HG03469 (cell line): ENCODE results near the gene SH3RF2.

Experiments
- ATAC-seq: cut with Tn5 transposase; IDR thresholded peaks from one replicate; pipeline ENCODE4 v1.9.1; 2021; ENCODE audit warnings: mild to moderate bottlenecking, moderate library complexity, moderate number of reproducible peaks; ENCODE audit not compliant: unreplicated experiment

Gene SH3RF2

DNA sequence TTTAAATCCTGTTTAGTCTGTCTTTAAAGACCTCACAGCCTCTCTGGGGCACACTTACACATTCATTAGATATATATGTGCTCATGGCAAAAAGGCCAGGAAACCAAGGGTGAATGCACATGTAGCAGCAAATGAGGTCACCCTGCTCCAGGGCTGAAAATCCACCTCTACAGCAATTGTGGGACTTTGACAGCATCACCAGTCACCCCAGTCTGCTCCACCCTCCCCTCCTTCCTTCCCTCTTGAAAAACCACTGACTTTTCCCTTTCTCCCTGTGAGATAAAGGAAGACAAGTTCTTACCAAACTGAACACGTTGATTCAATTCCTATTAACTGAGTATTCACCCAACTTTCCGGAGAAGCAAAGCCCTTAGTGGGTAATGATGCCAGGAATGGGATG, 15.2 kb upstream of the SH3RF2 start:
- ATAC-seq: no peak

DNA sequence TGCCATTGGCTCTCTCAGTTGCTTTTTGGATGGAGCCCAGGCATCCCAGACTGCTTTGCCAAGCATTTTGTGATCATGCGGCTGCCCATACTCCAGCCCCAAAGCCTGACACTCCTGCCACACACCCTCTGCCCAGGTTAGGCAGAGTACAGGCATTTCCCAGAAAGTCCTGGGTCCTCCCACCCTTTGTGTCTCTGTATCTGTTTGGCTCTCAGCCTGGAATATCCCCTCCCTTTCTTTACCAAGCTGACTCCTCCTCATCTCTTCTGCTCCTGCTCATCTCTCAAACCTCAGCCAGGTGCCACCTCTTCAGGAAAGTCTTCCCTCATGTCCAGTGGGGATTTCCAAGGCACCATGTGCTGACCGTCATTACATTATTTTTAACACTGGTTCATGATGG, 14.3 kb upstream of the SH3RF2 start:
- ATAC-seq: no peak

DNA sequence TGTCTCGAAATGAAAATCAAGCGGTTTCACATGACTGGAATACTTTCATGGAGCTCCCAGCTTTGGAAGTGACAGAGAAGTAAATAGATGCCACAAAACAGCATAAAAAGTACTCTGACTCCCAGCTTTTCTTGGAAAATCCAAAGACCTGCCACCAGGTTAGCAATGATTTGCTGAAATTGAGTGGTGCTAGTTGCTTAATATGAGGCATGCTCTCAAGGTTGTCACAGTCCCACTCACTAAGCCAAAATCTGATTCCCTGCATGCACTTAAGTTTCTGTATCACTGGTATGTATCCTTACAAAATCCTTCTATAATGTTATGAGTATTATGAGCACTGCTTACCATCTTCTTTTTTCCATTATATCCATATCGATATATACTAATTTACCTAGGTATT, 13.0 kb upstream of the SH3RF2 start:
- ATAC-seq: no peak

DNA sequence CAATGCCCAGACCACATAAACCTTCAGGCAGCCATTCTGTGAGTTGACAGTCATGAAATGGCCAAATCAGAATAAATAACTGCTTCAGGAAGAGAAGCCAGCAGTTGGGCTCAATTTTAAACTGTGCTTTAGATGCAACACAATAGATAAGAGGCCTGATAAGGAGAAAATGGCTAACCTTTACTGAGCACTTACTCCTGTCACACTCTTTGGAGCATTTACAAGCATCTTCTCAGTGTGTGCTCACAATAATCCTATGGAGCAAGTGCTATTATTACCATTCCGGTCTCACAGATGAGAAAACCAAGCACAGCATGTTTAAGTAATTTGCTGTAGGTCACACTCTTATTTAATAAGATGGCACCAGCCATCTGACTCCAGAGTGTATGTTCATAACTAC, 11.5 kb upstream of the SH3RF2 start:
- ATAC-seq: no peak

DNA sequence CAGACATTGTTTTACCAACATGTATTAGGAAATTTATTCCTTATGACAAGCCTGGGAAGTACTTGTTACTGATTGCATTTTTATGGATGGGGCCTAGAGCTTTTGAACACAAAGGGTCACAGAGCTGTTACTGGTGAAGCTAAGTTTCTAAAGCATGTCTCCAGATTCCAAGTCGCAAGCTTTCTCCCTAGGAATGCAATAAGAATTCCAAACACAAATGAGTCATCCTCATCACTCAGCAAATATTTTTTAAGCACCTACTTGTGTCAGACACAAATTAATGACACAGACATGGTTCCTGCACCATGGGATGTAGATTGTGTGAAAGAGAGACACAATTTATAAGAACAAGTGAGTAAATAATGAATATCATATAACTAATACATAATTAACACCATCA, 11.0 kb upstream of the SH3RF2 start:
- no peak for ATAC-seq

DNA sequence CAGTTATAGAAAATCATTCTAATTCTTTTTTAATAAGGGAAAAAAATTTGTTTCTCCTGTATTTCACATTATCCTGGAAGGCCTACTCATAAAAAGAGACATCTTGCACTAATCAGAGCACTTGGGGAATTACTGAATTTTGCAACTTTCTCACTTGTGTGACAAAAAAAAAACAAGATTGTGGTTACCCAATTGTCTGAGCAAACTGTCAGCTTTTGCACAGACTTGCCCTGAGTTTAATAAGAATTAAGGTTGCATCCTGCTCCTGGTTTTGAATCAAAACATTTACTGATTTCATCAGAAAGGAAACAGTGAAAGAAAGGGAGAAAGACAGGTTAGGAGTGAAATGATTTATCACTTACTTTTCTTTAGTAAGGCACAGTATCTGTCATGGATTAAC, 10.6 kb upstream of the SH3RF2 start:
- ATAC-seq: no peak

DNA sequence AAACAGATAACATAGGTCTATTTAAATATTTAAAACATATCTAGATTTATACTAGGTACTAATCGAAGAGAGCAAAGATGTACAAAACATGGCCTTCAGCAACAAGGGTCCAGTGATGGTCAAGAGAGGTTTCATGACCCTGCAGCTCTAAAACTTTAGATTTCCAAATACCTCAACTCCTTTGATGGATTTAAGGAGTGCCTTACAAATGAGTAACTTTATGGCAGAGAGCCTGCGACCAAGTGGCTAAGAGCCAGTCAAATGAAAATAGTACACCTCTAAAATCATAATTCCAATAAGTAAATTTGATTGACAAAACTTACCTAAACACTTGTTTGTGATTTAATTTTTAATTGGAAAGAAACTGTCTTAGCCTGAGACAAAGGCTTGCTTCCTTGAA, 4.7 kb upstream of the SH3RF2 start:
- ATAC-seq: no peak

DNA sequence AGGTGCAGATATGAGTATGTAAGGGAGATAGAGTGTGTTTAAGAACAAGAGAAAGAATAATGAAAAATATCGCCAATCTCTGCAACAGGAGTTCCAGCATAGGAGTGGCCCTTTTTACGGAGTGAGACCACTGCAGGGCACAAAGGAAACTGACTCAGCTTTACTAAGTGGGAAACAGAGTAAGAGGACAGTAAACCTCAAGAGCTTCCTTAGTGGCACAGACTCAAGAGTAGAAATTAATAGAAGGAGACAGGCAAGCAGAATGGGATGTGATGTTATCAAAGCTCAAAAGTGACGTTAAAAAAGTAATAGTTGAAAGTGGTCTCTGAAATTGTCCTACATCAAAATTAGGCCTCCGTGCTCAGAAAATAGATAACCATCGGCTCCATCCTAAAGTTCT, 2.1 kb upstream of the SH3RF2 start:
- no peak for ATAC-seq

DNA sequence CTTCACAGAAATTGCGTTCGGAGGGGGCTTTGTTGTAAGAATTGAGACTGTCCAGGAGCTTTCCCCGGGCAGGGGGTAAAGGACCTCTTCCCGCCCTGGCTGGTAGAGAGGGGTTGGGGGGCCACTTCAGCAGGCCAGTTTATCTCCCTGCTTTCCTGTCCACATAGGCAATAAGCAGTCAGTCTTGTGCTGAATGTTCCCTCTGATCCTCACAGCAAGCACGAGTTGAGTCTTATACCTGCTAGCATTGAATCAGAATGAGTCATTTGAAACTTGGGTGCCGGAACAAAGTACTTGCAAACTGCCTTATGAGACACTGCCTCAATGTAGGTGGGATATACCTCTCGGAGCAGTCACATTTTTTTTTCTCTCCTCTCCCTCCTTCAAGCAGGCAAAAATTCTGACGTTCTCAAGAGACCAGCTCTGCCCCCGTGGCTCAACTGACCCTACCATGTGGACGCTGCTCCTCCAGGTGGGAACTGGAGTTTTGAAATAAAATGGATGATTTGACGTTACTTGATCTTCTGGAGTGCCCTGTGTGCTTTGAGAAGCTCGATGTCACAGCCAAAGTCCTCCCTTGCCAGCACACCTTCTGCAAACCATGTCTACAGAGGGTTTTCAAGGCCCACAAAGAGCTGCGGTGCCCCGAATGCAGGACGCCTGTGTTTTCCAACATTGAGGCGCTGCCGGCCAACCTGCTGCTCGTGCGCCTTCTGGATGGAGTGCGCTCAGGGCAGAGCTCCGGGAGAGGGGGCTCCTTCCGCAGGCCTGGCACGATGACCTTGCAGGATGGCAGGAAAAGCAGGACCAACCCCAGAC, 1.3 kb downstream of the SH3RF2 start:
- ATAC-seq: no peak

DNA sequence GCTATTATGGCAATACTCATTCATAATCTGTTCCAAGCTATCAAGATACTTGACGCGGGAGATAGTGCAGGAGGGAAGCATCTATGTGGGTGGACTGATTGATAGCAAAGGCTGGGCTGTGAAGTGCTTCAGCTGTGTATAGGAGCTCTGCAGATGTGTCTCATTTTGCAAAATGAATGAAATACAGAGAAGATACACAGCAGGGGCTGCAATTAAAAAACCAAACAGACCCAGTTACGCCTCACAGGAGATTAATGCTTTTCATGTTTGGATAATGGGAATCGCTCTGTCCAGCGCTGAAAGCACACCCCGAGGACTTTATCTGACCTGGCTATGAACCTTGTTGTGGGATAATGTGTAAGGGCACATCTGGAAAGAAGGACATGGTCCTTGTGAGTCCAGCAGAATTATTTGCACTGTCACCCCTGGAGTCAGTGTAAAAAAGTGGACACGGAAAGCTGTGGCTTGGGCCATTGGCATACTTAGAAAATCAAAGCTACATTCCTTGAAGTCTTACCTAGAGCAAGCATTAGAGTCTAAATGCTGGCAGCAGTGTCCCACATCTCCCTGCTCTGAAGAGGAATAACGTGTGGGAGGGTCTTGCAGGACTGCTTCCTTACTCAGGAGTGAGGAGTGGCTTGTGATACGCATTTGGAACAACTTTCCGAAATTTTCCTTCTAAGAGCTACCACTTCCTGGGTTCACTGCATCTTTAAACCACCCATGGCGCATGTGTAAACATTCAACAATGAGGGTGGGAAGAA, 2.6 kb downstream of the SH3RF2 start:
- no peak for ATAC-seq

DNA sequence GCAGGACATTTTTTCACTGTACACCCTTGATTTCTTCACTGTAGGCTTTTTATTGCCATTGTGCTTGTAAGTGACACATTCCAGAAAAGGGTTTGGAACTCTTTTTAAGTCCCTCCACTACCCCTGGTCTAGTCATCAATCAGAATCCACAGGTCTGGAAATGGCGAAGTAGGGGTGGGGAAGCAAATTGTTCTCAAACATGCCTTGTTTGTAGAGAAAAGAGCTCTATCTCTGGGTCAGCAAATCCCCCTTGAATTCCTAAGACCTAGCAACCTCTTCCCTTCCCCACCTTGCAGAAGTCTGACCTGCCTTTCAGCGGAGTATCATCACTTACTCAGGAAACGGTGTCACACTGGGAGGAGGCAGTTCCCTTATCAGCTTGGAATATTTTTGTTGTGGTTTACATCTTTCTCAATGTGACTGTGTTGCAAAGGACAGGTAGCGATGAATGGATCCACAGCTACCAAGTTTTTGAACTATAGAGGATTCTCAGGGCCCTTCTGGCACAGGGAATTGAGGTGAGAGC, 3.2 kb downstream of the SH3RF2 start:
- ATAC-seq: no peak

DNA sequence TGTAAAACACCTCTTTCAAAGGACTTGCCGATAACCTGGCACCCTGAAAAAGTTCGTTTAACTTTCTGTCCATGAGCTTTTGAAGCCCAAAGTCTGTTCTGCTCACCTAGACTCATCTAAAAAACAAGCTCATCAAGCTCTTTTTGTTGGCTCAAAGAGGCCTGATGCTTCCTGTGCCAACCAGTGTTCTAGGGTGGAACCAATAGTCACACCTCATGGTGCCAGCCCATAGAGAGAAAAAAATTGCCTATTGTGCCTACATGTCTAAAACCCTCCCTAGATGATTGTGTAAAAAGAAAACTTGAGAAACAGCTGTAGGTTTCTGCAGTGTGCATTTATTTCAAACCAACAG, 4.7 kb downstream of the SH3RF2 start:
- no peak for ATAC-seq

DNA sequence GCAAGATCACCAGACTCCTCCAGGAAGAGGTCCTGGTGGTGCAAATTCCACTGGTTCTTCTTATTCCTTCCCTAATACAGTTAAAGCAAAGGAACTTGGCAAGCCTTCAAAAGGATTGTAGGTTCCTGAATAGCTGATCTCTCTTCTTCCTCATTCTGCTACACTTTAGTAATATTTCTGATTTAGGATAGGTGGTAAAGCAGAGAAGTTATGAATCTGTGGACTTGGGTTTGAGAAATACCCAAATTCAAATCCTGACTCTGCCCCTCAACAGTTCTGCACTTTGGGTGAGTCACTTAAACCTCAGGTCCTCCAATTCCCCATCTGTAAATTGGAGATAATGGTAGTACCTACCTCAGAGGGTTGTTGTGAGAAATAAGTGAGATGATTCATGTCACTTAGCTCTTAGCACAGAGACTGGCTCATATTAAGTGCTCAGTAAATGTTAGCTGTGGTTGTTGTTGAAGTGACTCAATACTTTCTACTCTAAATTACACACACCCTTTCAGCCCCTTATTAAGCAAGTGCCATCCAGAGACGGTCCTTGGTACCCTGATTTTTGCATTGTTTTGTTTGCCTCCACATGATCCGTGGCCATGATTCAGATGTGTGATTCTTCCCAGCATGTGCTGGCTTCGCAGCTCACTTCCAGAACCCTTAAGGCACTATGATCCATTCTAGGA, 5.2 kb downstream of the SH3RF2 start:
- no peak for ATAC-seq

DNA sequence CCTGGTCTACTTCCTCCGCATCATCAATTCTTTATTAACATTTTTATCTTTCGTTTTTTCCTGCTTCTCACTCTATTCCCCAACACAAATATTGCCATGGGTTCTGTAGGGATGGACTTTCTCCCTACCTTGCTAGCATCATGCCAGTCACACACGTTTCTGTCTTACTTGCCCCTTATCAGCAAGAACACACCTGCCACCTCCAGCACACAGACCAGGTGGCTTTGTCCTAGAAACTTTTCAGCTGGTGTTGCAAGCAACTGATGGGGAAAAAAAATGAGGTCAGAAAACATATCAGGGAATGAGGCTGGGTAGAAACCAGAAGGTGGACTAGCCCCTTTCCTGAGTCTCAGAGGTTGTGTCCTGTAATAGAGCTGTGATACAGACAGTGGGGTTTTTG, 5.8 kb downstream of the SH3RF2 start:
- no peak for ATAC-seq

DNA sequence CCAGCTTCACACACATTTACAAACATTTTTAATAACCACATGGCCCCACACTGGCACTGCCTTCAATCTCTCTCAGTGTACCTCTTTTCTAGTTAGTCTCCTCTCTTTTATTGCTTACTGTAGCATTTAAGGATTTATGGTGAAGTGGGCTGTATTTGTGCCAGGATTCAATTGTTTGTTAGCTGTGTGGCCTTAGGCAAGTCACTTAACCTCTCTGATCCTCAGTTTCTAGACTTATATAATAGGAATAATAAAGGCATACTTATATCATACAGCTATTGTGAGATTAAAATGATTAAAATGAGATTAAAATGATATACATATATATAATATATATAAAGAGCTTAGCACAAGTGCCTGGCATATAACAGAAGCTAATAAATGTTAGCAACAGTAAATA, 6.4 kb downstream of the SH3RF2 start:
- no peak for ATAC-seq

DNA sequence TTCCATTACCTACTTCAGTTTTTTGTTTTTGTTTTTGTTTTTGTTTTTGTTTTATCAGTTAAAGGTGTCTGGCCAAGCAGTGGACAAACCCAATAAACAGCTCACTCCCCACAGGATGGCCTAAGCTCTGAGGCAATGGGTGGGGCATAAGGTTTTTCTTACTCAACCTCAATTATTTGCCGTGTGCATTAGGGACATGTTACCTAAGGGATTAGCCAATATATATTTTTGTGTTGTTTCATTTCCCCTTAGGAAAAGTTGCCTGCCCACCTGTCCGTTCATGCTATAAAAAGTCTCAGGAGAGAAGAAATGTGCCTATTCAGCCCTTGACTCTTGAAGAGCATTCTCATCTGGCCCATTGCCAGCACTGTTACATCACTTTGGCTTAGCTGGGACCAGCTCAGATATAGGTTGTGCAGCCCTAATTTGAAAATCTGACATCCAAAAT, 7.3 kb downstream of the SH3RF2 start:
- ATAC-seq: no peak

DNA sequence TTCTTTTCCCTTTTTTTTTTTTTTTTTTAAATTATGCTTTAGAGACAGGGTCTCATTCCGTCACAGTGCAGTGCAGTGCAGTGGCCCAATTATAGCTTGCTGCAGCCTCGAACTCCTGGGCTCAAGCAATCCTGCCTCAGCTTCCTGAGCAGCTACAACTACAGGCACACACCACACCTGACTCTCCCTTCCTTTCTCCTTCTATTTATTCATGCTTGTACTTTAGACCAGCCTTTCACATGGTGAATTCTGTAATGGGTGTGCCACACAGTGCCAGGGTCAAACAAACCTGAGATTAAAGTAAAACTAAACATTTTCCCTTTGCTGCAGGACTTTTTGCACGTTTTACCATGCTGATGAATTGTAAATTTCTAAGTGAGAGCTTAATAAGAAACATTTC, 8.0 kb downstream of the SH3RF2 start:
- ATAC-seq: no peak

DNA sequence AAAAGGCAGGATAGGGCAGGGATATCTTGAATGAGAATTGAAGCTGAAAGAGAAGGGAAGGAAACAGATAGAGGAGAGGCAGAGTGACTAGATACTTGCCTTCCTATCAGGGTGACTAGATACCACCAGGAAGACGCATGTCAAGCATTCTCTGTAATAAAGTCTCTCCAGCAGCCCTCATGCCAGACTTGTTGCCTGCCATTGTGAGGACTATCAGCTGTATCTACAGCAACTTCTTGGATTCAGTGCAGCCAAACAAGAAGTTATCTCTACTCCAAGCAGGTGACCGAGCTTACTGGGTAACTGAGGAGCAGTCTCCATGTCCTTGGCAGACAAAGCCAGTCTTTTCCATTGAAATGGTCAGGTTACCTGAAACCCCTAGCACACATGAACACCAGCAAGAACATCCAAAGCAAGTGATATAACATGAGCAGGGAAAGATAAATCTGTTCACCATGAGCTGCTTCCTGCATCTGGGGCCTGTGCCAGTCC, 9.3 kb downstream of the SH3RF2 start:
- ATAC-seq: no peak

DNA sequence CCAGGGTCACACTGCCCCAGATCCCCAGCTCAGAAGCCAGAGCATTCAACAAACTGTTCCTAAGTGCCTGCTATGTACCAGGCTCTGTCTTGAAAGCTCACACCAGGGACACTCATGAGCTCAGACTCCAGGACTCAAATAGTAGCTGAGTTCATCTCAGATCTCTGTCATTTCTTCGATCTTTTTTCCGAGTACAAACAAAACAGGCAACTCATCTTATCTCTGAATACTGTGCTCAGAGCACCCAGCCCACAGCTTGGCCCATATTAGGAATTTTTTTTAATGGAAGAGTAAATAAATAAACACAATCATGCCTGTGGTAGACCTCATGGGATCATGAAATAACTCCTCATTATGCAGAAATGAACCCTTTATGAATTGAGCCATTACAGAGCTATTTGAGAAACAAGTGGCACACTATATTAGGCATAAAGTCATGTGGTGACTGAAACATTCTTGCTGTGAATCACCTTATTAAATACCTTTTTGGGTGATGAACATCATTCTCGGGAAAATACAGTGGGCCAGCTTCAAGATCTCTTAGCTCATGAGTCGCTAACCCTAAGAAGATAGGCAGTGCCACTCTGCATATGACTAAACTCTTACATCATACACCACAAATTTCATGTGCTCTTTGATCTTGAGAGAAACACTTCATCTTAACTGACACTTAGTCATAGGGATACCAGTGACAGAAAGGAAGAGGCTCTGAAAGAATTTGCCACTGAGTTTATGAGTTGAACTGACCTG, 9.9 kb downstream of the SH3RF2 start:
- peak; percentile 98 for ATAC-seq

DNA sequence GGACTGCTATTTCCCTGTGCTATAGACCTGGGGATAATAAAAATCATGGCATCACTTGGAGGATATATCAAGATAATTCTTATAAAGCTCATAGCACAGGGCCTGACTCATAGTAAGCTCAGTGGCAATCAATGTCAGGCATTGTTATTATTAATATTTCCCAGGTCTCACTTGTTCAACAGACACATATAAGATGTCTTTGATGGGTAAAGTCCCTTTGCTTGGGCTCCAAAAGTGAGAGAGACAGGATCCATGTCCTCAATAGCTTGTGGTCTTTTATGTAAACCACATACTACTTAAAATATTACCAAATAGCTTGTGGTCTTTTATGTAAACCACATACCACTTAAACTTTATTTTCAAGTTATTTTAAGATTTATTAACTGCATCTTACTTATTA, 11.2 kb downstream of the SH3RF2 start:
- no peak for ATAC-seq

DNA sequence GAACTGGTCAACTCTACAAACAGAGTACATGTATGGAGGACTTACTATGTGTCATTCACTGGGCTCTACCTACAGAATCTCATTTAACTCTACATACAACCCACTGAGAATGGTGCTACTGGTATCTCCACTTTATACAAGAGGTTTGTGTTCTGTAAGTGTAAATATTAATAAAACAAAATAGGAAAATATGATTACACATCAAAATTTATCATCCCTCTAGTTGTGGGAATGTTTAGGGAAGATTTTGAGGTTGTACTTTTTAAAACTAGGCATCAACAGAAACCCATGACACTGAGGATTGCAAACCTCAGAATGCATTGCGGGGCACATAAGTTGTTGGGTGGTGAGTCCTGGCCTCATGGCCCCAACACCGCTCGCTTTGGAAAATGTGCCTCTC, 11.7 kb downstream of the SH3RF2 start:
- ATAC-seq: no peak
